RKO (cell line): ENCODE data around the gene BAIAP2.

Experiments
- DNase-seq: peaks from one replicate; pipeline ENCODE4 v3.0.0-alpha.2; 2016; ENCODE audit warnings: low spot score

The BAIAP2 gene

DNA sequence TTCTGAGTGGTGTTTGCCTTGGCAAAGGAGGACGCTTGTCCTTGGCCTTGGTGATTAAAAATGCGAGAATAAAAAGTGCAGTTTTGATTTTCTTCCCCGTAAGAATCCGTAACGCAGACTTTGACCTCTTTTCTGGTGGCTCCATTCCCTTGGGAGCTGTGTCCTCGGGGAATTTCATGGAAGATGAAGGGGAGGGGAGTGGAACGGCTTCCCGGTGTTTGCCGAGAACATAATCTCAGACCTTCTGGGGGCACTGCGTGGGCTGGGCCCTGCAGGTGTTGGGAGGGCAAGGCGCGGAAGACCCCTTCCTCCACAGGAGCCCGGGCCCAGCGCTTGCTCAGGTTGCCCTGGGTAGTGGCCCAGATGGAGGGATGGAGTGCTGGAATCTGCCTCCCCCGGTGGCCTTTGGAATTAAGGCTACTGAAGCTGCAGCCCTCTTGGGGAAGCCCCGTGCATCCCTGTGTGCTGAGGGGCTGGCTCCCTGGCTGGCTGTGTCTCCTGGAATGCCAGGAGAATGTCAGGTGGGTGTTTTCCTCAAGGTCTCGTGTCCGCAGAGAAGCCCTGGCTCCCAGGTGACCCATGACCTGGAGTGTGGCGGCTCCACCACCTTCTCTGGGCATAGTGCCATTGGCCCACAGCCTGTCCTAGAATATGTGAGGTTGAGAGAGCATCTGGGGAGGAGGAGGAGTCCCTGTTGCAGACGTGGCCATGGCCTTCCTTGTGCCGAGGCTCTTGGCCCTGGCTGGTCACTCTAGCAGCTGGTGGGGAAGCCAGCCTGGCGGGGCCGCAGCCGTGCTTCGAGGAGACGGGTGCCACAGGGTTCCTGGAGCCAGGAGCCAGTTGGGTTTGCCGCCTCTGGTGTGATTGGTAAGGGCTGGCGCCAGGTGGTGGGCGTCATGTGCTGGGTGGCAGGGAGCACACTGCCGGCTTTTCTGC is 3.1 kb downstream of the BAIAP2 start:
- DNase-seq, result no peak

- DNase-seq, result no peak
Observed at GRCh38 chr17:81039096-81039495, 4.1 kb downstream of the BAIAP2 start.

- DNase-seq, result no peak
Observed at GRCh38 chr17:81039854-81040758, 5.2 kb downstream of the BAIAP2 start.

- DNase-seq, result peak; percentile 35
Observed at GRCh38 chr17:81040791-81041337, 5.9 kb downstream of the BAIAP2 start.

DNA sequence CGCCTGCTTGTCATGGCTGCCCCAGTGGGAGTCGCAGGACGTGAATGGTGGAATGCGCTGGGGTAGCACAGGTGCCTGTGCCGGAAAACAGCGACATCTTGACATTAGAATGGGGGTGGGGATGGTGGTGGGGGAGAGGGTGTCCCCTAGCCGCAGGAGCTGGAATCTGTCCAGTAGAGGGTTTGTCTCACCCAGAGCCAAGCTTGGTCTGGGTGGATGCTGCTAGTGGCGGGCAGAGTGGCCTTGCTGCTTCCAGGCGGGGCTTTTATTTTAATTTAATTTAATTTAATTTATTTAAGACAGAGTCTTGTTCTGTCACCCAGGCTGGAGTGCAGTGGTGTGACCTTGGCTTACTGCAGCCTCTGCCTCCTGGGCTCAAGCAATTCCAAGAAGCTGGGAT is 7.7 kb downstream of the BAIAP2 start:
- no peak for DNase-seq

GRCh38 chr17:81043319-81043724 is 8.4 kb downstream of the BAIAP2 start:
- no peak for DNase-seq

DNA sequence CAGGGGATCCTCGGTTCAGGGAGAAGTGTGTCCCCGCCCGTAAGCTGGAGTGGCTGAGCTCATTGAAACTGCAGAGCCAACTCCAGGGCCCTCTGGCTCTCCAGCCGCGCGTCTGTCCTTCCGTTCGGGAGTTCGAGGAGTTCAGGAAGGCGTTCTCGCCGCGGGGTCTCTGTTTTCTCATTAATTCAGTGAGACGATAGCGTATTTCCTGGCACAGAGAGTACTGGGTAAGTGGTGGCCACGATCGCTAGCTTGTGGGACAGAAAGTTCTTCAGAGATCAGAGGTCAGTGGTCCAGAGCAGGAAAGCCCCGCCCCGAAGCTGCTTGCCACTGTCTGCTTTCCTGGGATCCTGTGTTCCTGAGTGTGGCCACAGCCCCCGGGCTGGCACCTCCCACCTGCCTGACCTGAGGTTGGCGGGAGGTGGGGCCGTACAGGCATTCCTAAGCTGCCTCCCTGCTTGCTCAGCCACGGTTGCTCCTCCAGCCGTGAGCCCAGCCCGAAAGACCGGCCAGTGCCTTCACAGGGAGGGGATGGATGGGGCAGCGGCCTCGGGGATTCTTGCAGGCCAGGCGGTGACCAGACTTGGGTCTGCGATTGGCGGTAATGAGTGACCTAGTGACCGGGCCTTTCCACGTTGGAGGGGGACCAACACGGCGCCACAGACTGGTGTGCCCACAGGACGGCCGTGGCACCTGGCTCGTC is 8.9 kb downstream of the BAIAP2 start:
- DNase-seq, result no peak

- no peak for DNase-seq
Observed at GRCh38 chr17:81044428-81044763, 9.4 kb downstream of the BAIAP2 start.

GRCh38 chr17:81044764-81045589 is 10.0 kb downstream of the BAIAP2 start:
- no peak for DNase-seq

DNA sequence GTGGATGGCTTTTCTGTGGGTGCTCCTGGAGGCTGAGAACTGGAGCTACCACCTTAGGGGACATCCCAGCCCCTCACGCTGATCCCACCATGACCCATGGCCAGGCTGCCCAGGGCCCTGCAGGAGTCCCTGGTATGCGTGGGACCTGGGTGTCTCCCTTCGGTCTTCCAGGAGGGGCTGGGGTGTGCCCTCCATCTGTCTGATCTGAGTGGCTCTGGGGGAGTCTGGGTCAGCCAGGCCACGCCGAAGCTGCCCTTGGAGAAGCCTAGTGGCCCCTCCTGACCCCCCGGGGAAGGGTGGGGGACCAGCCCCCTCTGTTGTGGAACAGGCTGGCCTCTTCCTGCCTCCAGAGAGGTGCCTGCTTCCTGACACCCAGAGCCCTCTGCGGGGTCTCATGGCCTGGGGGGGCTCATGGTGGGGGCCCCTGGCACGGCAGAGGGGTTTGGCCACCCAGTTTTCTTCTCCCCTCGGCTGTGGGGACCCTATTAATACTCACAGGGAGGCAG is 10.7 kb downstream of the BAIAP2 start:
- no peak for DNase-seq

GRCh38 chr17:81046132-81046769 is 11.3 kb downstream of the BAIAP2 start:
- DNase-seq, result no peak

DNA sequence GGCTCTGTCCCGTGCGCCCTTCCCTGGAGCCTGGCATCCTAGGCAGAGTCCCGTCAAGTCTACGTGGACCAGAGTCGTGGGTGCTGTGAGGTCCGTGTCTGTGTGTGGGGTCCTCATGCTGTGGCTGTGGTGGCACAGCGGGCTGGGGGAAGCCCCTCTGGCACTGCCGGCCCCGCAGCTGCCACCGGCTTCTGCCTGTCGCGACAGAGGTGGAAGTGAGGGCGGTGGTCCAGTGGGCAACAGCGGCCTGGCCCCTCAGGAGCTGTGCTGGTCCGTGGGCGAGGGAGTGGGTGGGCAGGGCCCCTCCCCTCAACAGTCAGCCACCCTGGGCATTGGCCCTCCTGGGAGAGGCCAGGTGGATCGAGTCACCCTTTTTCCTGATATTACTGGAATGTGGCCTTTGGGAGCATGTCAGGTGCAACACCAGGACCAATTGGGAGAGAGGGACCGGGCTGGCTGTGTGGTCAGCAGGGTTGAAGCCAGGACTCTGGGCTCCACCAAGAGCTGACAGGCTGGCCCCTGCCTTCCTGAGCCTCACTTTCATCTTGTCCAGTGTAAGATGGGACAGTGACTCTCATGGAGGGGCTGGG is 11.9 kb downstream of the BAIAP2 start:
- no peak for DNase-seq

GRCh38 chr17:81048827-81049371 is 13.9 kb downstream of the BAIAP2 start:
- DNase-seq, result no peak

DNA sequence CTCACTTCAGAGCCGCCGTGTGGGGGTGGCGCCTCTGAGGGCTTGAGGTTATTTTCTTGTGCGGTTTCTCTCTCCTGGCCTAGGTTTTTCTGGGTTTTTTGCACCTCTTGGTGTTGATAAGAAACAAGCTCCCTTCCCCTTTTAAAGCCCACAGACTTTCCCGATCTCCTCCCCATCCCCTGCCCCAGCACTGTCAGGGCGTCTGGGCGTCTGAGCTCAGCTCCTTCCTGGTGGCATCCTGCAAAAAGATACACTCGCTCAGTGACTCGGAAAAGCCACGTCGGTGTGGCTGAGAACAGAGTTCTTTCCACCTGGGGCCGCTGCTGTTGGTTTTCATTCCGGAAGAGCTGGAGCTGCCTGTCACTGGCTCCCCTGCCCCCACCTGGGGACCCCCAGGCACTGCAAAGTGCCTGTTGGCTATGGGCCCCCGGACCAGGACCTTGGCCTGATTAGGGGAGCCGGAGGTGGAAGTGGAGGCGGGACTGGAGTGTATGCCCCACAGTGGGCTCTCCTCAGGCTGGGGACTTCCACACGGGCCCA is 14.5 kb downstream of the BAIAP2 start:
- no peak for DNase-seq

GRCh38 chr17:81049973-81050551 is 15.1 kb downstream of the BAIAP2 start:
- no peak for DNase-seq

DNA sequence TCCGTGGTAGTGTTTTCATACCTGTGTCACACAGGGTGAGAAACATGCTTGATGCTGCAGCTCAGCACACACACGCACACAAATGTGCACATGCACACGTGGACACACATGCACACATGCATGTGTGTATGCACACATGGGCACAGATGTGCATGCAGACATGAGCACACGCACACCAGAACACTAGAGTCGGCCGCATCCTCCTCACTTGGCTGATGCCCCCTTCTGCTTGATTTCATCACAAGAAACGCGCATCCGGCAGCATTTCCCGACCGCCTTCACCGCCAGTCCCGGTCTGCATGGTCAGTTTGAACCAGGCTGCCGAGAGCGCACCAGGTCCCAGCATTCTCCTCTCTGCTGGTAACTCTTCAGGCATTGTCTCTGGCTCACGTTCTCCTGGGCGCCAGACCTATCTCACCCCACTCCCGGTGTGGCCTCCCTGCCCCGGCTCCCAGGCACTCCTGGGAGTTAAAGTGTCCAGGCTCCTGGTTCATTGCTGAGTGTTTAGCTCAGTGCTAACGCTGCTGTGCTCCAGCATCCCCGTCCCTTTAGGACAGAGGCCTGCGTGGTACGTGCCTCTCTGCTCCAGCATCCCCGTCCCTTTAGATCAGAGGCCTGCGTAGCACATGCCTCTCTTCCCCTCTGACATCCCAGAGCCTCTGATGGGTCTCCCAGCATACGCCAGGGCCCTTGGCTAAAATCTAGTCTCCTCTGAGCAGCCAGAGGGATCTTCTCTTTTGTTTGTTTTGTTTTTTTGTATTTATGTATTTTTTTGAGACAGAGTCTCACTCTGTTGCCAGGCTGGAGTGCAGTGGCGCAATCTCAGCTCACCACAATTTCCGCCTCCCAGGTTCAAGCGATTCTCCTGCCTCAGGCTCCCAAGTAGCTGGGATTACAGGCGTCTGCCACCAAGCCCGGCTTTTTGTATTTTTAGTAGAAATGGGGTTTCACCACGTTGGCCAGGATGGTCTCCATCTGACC is 16.0 kb downstream of the BAIAP2 start:
- no peak for DNase-seq

- DNase-seq, result no peak
Observed at GRCh38 chr17:81052199-81052997, 17.4 kb downstream of the BAIAP2 start.
